Vagina (tissue), 2 donors: ENCODE measurements around the gene ABCA7. TPM values are rescaled to one million over a fixed set of nuclear protein-coding genes. Genes with fewer than 3 reads are reported as not detected.
A peak's percentile ranks its signal among the peaks of the same experiment; 100 is the strongest.

Experiments
- DNase-seq, 2 donors: peaks; one replicate each; pipeline ENCODE4 v3.0.0-alpha.2; 2017; ENCODE audit errors: extremely low spot score in 2 of 2
- H3K27ac ChIP-seq: fragments of 200-600 bp; sonication (generic); one replicate; pipeline ENCODE4 v1.5.1; 2019
- H3K27me3 ChIP-seq: fragments of 200-600 bp; sonication (generic); one replicate; pipeline ENCODE4 v1.5.1; 2019
- H3K36me3 ChIP-seq, 2 donors: fragments of 200-600 bp; sonication (generic); one replicate each; pipeline ENCODE4 v1.5.1; 2017 to 2019
- H3K4me1 ChIP-seq: fragments of 200-600 bp; sonication (generic); one replicate; pipeline ENCODE4 v1.5.1; 2019
- H3K4me3 ChIP-seq, 2 donors: fragments of 200-600 bp; sonication (generic); 1 replicate in 1 of 2; 2 replicates in 1 of 2; pipeline ENCODE4 v1.5.1; 2016 to 2019
- H3K9me3 ChIP-seq: fragments of 200-600 bp; sonication (generic); one replicate; pipeline ENCODE4 v1.5.1; 2019
- CTCF ChIP-seq, 3 experiments: fragments of 450-650 bp in 2 of 3; fragments of 200-600 bp in 1 of 3; sonication (generic) in 1 of 3; IDR thresholded peaks; one replicate each; pipeline ENCODE4 v1.5.1; 2017 to 2019; ENCODE audit warnings: antibody characterized with exemption in 3 of 3, mild to moderate bottlenecking in 2 of 3, moderate library complexity in 2 of 3
- POLR2A ChIP-seq, 2 donors: fragments of 450-650 bp; IDR thresholded peaks; one replicate each; pipeline ENCODE4 v1.6.1; 2017; ENCODE audit warnings: antibody characterized with exemption in 2 of 2, mild to moderate bottlenecking in 2 of 2, moderate library complexity in 2 of 2
- POLR2AphosphoS5 ChIP-seq, 2 donors: sonication (generic); formaldehyde crosslinking; IDR thresholded peaks; one replicate each; pipeline ENCODE4 v1.9.0; 2017; ENCODE audit warnings: antibody characterized with exemption in 2 of 2, mild to moderate bottlenecking in 2 of 2, low read depth in 1 of 2; ENCODE audit not compliant: insufficient read depth in 1 of 2
- intact Hi-C: fragments of 100-400 bp; cut with DNase I; formaldehyde crosslinking; loops from one replicate; pipeline ENCODE4 v1.15.1; 2023
- total RNA-seq: library from RNA; depleted of rRNA; stranded (reverse); fragments of >200 nt; gene quantifications from one replicate; pipeline ENCODE4 v1.2.3, GENCODE V29; 2016

Gene ABCA7
- total RNA-seq, 1 donor from 2014 or later, result 29.5 TPM

- no peaks in the 10 kb centered on the region for H3K9me3 ChIP-seq
- no peak for DNase-seq
- no peak for TF ChIP-seq POLR2A (IDR thresholded peaks at IDR 0.05)
Observed at GRCh38 chr19:1063909-1064660, 24.2 kb downstream of the ABCA7 start.

GRCh38 chr19:1064661-1065605 lies 25.0 kb downstream of the ABCA7 start:
- intact Hi-C loops, result no loop called here
- H3K36me3 ChIP-seq, result no peaks in the 10 kb centered on the region
- H3K9me3 ChIP-seq, result no peaks in the 10 kb centered on the region
- no peak overlapping the region for H3K27ac ChIP-seq
- TF ChIP-seq POLR2AphosphoS5 (IDR thresholded peaks at IDR 0.05; ENCODE audit: insufficient read depth in 1 of 2, low read depth in 1 of 2) (no peak), CTCF (IDR thresholded peaks at IDR 0.05) (peak; percentile 6 to 51 (median 40)), POLR2A (IDR thresholded peaks at IDR 0.05) (no peak)
- H3K27me3 ChIP-seq, result no peaks in the 10 kb centered on the region
- H3K4me3 ChIP-seq, result no peak overlapping the region
- DNase-seq, result no peak
- peaks cover 44% of the 10 kb centered on the region for H3K4me1 ChIP-seq

More at GRCh38 chr19:1063909-1064660, 24.2 kb downstream of the ABCA7 start:
- H3K27me3 ChIP-seq, result no peaks in the 10 kb centered on the region
- no peaks in the 10 kb centered on the region for H3K36me3 ChIP-seq
- H3K4me3 ChIP-seq, result no peak overlapping the region
- intact Hi-C loops, result no loop called here
- peaks cover 36% of the 10 kb centered on the region for H3K4me1 ChIP-seq
- no peak overlapping the region for H3K27ac ChIP-seq

- no peaks in the 10 kb centered on the region for H3K9me3 ChIP-seq
- TF ChIP-seq POLR2AphosphoS5 (IDR thresholded peaks at IDR 0.05; ENCODE audit: insufficient read depth in 1 of 2, low read depth in 1 of 2), result no peak
- TF ChIP-seq CTCF (IDR thresholded peaks at IDR 0.05), result no peak
- TF ChIP-seq POLR2A (IDR thresholded peaks at IDR 0.05), result no peak
- no peak overlapping the region for H3K4me3 ChIP-seq
- no peak overlapping the region for H3K27ac ChIP-seq
- DNase-seq, result no peak
- intact Hi-C loops, result no loop called here
- H3K36me3 ChIP-seq, result no peaks in the 10 kb centered on the region
- H3K27me3 ChIP-seq, result no peaks in the 10 kb centered on the region
- H3K4me1 ChIP-seq, result peaks cover 51% of the 10 kb centered on the region
Observed at GRCh38 chr19:1065606-1066109, 25.8 kb downstream of the ABCA7 start.

GRCh38 chr19:1066251-1066747 lies 26.4 kb downstream of the ABCA7 start:
- H3K27ac ChIP-seq, result no peak overlapping the region
- TF ChIP-seq POLR2AphosphoS5 (IDR thresholded peaks at IDR 0.05; ENCODE audit: insufficient read depth in 1 of 2, low read depth in 1 of 2) (no peak), POLR2A (IDR thresholded peaks at IDR 0.05) (no peak), CTCF (IDR thresholded peaks at IDR 0.05) (no peak)
- peak overlapping the region; percentile 41 to 48 for H3K4me3 ChIP-seq
- no peak for DNase-seq
- no peaks in the 10 kb centered on the region for H3K36me3 ChIP-seq
- H3K27me3 ChIP-seq, result no peaks in the 10 kb centered on the region
- intact Hi-C loops, result no loop called here
- peaks cover 55% of the 10 kb centered on the region for H3K4me1 ChIP-seq
- no peaks in the 10 kb centered on the region for H3K9me3 ChIP-seq

GRCh38 chr19:1066748-1067340 lies 26.9 kb downstream of the ABCA7 start, which contains the start of gene ARHGAP45:
TSS of gene ARHGAP45 (plus strand) at chr19:1067167. CDS start at chr19:1067406, 239 bp downstream.
- H3K4me1 ChIP-seq, result peaks cover 55% of the 10 kb centered on the region
- peak within 1 kb of the TSS; percentile 12 for H3K27ac ChIP-seq

More at GRCh38 chr19:1066748-1067340, 26.9 kb downstream of the ABCA7 start, which contains the start of gene ARHGAP45:
- intact Hi-C loops, result no loop called here
- H3K27me3 ChIP-seq, result no peaks in the 10 kb centered on the region
- no peak for TF ChIP-seq CTCF (IDR thresholded peaks at IDR 0.05)
- no peak for TF ChIP-seq POLR2A (IDR thresholded peaks at IDR 0.05)
- no peak for TF ChIP-seq POLR2AphosphoS5 (IDR thresholded peaks at IDR 0.05; ENCODE audit: insufficient read depth in 1 of 2, low read depth in 1 of 2)
- H3K36me3 ChIP-seq, result no peaks in the 10 kb centered on the region
- no peak for DNase-seq
- peak within 1 kb of the TSS; percentile 41 to 48 for H3K4me3 ChIP-seq
- no peaks in the 10 kb centered on the region for H3K9me3 ChIP-seq
